HS-5 (cell line): ENCODE data around the gene NTN3.

ENCODE experiments used
- DNase-seq: peaks from one replicate; pipeline ENCODE4 v3.0.0-alpha.2; 2012; ENCODE audit warnings: low read depth

NTN3 gene

DNA sequence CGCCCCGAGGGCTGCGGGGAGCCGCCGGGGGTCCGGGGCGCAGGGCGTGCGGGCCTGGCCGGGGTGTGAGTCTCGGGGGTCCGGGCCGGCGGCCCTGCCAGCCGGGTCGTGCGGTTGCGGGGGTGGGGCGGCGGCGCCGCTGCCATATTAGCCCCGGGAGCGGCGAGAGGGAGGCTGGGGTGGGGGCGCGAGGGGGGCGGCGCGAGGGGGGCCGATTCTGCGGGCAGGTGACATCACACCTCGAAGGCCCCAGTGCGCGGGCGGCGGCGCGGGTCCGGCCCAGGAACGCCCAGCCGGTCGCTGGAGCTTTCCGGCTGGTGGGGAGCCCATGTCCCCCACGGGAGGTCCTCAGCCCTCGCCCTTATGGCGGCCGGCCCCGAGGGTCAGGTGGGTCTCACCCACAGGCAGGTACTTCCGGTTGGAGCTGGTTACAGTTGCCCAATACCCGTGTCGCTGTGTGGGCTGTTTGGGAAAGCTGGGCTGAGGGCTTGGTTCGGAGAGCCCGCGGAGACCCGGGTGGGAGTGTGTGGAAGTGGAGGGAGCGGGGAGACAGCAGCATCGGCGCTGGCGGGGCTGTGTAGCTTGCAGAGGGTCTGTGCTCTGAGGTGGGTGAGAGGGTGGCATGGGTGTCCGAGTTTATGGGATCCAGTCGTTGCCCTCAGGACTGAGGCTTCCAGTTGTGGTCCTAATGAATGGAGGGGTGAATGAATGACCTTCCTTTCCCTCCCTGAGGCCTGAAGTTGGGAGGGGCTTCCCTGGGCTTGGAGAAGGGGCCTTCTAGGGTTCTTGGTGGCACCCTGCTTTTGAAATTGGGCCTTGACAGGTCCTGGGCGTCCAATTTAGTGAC lies 43.5 kb downstream of the NTN3 start:
- no peak for DNase-seq

DNA sequence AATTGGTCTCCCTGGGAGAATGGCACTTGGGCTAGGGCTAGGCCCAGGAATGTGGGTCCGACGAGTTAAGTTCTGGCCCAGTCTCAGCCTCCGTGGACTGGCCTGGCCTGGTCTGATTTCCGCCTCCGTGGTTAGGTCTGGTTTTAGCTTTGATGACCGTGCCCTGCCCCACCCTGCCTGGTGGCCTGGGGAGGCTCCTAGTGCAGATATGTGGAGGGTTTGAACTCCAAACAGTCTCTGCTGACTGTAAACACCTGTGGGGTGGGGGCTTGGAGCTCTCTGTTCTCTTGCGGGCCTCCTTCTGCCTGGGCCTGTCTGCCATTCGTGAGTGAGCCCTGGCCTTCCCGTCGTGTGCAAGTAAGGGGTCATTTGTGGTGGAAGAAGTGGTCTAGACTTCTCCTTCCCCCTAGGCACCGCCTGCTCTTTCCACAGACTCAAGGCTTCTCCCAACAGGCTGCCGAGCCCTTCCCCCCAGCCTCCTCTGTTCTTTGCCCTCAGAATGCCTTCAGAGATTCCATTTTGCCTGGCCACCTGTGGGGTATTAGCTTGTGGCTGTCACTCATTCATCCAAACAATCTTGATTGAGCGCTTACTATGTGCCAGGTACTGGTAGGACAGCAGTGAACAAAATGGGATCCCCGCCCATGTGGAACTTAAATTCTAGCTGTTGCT lies 44.2 kb downstream of the NTN3 start:
- DNase-seq = no peak

DNA sequence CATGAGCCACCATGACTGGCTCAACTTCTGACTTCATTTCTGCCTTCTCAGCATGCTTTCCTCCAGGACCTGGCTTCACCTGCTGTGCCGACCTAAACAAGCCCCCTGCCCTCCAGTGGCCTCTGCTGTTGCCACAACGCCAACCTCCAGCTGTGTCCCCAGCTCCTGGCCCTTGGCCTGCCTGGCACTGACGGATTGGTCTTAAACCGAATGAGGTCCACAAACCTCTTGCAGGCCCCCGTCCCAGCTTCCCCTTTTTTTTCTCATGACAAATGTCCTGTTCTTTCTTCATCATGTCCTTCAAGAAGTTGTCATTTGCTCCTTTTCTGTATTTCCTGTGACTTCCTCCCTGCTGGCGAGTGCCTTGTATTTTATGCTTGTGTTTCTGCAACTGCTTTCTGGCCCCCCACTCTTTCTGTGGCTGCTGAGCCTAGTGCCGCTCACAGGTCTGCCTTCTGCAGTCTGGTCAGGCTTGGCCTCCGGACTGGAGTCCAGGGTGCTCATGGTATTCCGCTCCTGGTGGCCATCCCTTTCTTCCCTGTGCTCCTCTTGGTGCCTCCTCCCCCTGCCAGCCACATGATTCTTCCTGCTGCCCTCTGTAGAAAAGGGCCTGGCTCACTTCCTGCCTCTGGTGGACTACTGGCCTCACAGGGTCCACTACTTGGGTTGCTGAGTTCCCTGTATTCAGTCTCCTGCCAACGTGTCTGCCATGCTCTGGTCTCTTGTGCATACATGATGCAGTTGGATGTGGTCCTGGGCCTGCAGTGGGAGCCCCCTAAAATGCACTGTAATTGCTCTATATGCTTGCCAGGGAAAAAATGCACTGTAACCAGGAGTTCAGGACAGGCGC lies 45.5 kb downstream of the NTN3 start:
- DNase-seq = no peak

DNA sequence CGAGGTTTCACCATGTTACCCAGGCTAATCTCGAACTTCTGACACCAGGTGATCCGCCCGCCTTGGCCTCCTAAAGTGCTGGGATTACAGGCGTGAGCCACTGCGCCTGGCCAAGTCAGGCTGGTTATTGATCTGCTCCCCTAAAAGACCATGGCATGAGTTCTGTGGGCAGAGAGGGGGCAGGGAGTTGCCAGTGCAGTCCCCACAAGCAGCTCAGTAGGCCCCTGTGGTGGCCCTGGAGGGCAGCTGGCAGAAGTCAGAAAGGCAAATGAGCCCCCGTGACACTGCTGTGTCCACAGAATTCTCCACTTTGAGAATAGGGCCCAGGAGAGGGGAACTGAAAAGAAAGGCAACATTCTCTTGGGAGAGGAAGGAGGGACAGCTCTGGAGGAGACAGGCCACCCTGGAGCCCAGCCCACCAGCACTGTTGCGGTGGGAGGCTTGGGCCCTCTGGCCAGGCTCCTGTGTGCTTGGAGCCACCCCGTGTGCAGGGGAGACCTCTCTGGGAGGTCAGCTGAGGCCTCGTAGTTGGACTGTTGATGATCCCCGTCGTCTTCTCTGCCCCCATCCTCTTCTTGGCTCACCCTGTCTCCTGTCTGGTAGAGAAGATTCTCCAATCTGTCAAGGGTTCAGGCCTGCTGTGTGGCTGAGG lies 47.0 kb downstream of the NTN3 start:
- no peak for DNase-seq

DNA sequence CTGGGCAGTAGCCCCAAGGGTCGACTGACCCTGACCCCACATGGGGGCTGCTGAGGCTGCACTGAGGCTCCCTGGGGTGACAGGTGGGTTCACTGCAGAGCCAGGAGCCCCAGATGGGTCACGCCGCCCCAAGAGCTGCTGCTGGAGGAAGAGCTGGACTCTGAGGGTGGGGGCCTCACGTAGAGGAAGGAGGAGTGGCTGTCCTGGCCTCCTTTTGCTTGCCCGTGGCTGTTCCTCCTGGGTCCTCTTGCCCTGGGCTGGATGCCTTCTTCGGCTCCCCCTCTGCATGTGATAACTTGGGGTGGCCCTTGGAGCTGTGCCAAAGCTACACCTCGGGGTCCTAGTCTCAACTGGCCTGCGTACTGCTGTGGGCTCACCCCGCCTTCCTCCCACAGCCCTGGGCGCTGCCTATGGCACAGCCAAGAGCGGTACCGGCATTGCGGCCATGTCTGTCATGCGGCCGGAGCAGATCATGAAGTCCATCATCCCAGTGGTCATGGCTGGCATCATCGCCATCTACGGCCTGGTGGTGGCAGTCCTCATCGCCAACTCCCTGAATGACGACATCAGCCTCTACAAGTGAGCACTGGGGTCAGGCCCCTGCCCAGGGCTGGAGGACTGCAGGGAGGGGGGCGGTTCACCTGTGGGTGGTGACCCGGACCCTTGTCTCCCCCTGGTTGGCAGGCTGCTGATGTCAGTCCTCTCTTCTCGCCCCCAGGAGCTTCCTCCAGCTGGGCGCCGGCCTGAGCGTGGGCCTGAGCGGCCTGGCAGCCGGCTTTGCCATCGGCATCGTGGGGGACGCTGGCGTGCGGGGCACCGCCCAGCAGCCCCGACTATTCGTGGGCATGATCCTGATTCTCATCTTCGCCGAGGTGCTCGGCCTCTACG lies 48.0 kb downstream of the NTN3 start:
- DNase-seq = no peak

DNA sequence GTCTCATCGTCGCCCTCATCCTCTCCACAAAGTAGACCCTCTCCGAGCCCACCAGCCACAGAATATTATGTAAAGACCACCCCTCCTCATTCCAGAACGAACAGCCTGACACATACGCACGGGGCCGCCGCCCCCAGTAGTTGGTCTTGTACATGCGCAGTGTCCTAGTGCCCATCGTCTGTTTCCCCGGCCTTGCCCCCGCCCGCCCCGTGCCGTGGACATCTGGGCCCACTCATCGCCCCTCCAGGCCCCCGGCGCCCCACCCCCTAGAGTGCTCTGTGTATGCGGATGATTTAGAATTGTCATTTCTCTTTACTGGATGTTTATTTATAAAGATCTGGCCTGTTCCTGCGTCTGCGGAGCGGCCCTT lies 48.6 kb downstream of the NTN3 start:
- no peak for DNase-seq

DNA sequence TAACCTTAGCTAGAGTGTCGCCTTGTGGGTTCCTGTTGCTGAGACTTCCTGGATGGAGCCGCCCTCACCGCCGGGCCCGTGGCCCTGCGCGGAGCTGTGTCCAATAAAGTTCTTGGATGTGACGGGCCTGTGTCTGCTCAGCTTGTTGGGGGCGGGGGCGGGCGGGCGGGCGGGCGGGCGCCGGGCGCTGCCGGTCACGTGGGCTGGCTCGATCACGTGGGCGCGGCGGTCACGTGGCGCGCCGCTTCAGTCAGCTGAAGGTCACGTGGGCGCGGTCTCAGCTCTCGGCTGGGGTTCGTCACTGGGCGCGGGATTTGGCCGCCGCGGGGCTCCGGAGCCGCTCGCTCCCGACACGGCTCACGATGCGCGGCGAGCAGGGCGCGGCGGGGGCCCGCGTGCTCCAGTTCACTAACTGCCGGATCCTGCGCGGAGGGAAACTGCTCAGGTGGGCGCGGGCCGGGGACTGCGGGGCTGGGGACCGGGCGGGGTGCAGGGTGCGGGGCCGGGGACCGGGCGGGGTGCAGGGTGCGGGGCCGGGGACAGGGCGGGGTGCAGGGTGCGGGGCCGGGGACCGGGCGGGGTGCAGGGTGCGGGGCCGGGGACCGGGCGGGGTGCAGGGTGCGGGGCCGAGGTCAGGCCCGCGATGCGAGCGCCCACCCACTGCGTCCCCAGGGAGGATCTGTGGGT lies 49.1 kb downstream of the NTN3 start, which contains the start of gene AMDHD2:
AMDHD2 (plus strand) TSS at position 275 of the 687 bp plus-strand sequence; CDS start at position 363, 88 bp downstream.
- peak; percentile 39 for DNase-seq

DNA sequence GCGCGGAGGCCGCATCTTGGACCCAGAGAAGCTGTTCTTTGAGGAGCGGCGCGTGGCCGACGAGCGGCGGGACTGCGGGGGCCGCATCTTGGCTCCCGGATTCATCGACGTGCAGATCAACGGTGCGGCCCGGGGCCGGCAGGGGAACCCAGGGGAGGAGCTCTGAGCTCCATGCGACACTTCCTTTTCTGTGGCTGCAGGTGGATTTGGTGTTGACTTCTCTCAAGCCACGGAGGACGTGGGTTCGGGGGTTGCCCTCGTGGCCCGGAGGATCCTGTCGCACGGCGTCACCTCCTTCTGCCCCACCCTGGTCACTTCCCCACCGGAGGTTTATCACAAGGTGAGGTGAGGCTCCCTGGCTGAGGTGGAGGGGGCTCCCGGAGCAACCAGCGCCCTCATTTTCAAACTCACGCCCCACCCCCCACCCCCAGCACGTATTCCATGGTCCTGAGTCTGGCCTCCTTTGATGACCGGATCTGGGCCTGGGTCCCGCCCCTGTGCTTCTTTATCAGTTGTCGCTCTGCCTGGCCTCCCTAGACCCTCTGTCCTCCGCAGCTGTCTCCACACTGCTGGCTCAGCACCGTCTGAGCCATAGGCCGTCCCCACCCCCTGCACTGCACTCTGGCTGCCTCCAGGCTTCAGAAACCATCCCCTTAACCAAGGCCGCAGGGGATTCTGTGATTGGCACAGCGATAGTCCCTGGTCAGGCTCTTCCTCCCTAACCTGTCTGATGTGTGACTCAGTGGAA lies 49.9 kb downstream of the NTN3 start:
- no peak for DNase-seq
